Mammary epithelial cell (primary cell): Measurements from ENCODE around the gene STARD7.

Source experiments
- CTCF ChIP-seq, 2 donors: IDR thresholded peaks in 1 of 2; conservative IDR thresholded peaks in 1 of 2; 2 replicates each; pipeline ENCODE4 v1.5.1; 2011 to 2012; ENCODE audit warnings: inconsistent platforms in 2 of 2, low read length in 2 of 2, mild to moderate bottlenecking in 2 of 2, control low read depth in 1 of 2, low read depth in 1 of 2; ENCODE audit not compliant: insufficient read depth in 1 of 2; ENCODE audit errors: extremely low read depth in 1 of 2
- EZH2 ChIP-seq: IDR thresholded peaks from 2 replicates; pipeline ENCODE4 v1.6.1; 2012; ENCODE audit warnings: low read length, inconsistent platforms, borderline replicate concordance

GRCh38 chr2:96163768-96164429, 44.7 kb downstream of the STARD7 start:
- TF ChIP-seq CTCF (conservative IDR thresholded peaks at IDR 0.05 in 1 of 2, IDR thresholded peaks at IDR 0.05 in 1 of 2; ENCODE audit: extremely low read depth in 1 of 2, insufficient read depth in 1 of 2, low read depth in 1 of 2, low read length in 2 of 2) (no peak), EZH2 (no peak)
